Stimulated activated CD8-positive, alpha-beta memory T cell treated with anti-CD3 and anti-CD28 coated beads, Interleukin-7, amount 100 ng/mL, for 24 hours (primary cell): ENCODE measurements around the gene INPP5B.
"Not testable (repeated sequence)": the region's sequence is repeated elsewhere in the genome, so short reads cannot be mapped to it uniquely, and the experiment has no call there.

Experiments used
- DNase-seq: peaks from one replicate; pipeline ENCODE4 v3.0.0-alpha.2; 2020; ENCODE audit warnings: low read depth

Gene INPP5B

GRCh38 chr1:37948166-37948565, 1.3 kb upstream of the INPP5B start:
- no peak for DNase-seq

- no peak for DNase-seq
Measured at GRCh38 chr1:37947364-37947763, 511 bp upstream of the INPP5B start.

GRCh38 chr1:37945743-37946702, 830 bp downstream of the INPP5B start:
- no peak for DNase-seq

- no peak for DNase-seq
Measured at GRCh38 chr1:37945251-37945650, 1.6 kb downstream of the INPP5B start.

GRCh38 chr1:37944816-37945215, 2.0 kb downstream of the INPP5B start:
- no peak for DNase-seq

GRCh38 chr1:37944086-37944763, 2.6 kb downstream of the INPP5B start:
- DNase-seq: no peak

- no peak for DNase-seq
Measured at GRCh38 chr1:37940299-37940947, 6.4 kb downstream of the INPP5B start.

- DNase-seq: not testable (repeated sequence)
Measured at GRCh38 chr1:37936760-37937159, 10.1 kb downstream of the INPP5B start.

GRCh38 chr1:37932759-37933158, 14.1 kb downstream of the INPP5B start:
- no peak for DNase-seq

GRCh38 chr1:37931361-37932158, 15.3 kb downstream of the INPP5B start:
- DNase-seq: peak; percentile 88

GRCh38 chr1:37931102-37931360, 15.8 kb downstream of the INPP5B start:
- DNase-seq: no peak

- DNase-seq: no peak
Measured at GRCh38 chr1:37930246-37931101, 16.4 kb downstream of the INPP5B start.

- DNase-seq: no peak
Measured at GRCh38 chr1:37926038-37926924, 20.6 kb downstream of the INPP5B start.

- DNase-seq: no peak
Measured at GRCh38 chr1:37925316-37925715, 21.5 kb downstream of the INPP5B start.

GRCh38 chr1:37923551-37923889, 23.3 kb downstream of the INPP5B start:
- no peak for DNase-seq

GRCh38 chr1:37922767-37923550, 23.9 kb downstream of the INPP5B start:
- DNase-seq: no peak

GRCh38 chr1:37919277-37919676, 27.6 kb downstream of the INPP5B start:
- DNase-seq: no peak

- no peak for DNase-seq
Measured at GRCh38 chr1:37915476-37916093, 31.3 kb downstream of the INPP5B start.
